ENCODE measurements around the gene FYB1.
"Not testable (repeated sequence)": the region's sequence is repeated elsewhere in the genome, so short reads cannot be mapped to it uniquely, and the experiment has no call there.

Gene FYB1

DNA sequence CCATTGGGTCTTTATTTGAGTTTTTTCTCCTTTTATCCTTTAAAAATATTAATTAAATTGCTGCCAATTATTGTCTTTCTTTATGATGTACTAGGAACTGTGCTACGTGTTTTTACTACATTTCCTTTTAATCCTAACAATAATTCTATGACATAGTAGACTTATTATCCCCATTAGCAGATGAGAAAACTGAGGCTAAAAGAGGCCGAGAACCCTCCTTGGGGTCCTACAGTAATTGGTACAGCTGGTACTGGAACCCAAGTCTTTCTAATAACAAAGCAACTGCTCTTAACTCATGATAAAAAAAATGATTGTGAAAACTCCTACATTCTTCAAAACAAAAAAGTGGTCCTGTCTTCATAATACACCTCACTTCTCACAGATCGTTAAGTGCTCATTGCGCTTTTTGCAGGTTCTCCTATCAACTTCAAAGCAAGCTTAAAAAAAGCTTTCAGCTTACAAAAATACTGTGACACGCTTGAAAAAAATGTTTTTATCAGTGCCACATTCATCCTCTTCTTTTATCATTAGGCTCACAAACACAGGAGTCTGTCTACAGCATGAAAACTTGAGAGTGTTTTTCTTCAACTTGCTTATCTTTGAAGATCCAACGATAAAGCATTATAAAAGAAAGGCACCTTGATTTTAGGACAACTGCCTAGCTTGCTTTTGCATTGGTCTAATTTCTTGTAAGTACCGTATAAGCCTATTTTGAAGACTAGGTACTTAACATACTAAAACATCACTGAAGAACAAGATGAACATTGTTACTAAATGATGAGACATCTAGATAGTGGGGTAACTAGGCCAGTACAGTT is 32.4 kb downstream of the FYB1 start:
- no peak for DNase-seq (ENCODE audit: low read depth, low spot score)

DNA sequence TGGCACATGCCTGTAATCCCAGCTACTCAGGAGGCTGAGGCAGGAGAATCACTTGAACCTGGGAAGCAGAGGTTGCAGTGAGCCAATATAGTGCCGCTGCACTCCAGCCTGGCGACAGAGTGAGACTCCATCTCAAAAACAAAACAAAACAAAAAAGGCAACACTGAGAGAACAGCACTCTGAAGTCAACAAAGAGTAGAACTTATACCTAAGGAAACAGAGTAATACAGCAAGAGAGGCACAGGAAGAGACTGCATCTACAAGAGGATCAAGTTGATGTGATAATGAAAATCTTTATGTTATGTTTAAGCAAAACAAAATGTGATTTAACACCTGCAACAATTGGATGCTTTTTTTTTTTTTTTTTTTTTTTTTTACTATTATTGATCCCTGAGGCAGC is 33.1 kb downstream of the FYB1 start:
- DNase-seq (ENCODE audit: low read depth, low spot score) = no peak

DNA sequence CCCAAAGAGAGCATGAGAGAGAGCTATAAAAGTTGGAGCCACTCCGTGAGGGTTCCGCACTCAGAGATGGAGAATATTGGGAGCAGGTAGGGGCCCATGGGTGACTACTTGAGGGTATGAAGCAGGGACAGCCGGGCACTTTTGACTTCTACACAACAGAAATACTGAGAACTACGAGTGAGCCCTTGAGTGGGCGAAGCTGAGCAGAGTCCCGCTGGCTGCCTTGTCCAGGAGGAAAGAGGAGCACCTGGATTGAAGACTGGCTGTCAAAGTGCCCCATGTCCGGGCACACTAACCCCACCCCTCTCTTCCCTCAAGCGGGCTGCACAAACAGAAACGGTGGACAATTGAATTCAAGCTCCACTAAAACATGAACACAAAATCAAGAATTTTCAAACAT is 33.6 kb downstream of the FYB1 start:
- no peak for DNase-seq (ENCODE audit: low read depth, low spot score)

DNA sequence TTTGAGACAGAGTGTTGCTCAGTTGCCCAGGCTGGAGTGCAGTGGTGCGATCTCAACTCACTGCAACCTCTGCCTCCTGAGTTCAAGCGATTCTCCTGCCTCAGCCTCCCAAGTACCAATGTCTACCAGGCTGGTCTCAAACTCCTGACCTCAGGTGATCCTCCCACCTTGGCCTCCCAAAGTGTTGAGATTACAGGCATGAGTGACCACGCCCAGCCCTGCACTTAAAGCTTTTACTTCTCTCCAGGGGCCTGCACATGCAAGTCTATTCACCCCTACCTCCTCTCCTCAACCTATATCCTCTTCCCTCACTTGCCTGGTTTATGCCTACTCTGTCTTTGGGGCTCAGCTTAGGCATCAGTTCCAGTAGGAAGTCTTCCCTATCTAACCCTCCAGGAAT is 39.8 kb downstream of the FYB1 start:
- not testable (repeated sequence) for DNase-seq (ENCODE audit: low read depth, low spot score)

DNA sequence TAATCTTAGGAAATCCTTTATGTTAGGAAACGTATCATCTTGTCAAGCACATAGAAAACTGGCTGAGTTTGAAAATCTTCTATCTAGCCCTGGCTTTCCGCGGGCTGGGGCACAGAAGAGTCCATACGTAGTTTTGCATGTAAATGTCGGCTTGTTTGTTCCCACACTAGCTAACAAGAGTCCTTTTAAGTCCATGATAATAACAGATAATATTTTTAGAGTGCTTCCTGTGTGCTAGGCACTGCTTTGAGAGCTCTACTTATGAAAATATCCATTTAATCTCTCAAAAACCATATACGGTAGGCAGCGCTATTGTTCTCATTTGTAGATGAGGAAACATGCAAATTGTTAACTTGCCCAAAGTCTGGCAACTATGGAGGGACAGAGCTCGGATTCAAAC is 40.5 kb downstream of the FYB1 start:
- DNase-seq (ENCODE audit: low read depth, low spot score) = no peak

DNA sequence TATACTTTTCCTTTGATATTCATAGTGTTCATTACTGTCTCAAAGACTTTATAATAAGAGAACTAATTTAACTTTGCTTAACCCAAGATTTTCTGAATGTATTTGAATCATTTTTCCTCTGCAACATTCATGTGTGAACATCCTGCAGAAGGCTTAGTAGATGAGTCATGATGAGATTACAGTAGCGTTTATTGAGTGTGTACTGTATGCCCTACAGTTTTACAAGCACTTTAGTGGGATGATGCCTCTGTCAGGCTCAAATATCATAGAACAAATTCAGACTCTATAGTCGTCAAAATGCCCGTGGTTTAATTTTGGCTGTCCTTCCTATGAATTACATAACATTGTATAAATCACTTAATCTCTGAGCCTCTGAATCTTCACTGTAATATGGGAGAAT is 41.2 kb downstream of the FYB1 start:
- no peak for DNase-seq (ENCODE audit: low read depth, low spot score)

DNA sequence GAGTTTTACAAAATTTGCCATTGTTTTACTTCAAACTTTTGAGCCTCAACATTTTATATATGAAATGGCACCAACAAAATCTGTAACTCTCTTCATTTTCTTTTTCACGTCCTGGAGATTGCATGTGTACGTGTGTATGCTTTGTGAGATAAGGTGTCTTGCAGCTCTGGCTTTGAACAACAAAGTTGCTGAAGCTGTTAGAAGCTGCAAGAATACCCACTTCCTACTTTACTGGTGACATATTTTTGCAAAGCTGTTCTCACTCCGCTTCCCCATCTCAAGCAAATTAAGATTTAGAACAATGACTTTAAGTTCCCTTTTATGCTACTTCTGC is 41.8 kb downstream of the FYB1 start:
- DNase-seq (ENCODE audit: low read depth, low spot score) = no peak

DNA sequence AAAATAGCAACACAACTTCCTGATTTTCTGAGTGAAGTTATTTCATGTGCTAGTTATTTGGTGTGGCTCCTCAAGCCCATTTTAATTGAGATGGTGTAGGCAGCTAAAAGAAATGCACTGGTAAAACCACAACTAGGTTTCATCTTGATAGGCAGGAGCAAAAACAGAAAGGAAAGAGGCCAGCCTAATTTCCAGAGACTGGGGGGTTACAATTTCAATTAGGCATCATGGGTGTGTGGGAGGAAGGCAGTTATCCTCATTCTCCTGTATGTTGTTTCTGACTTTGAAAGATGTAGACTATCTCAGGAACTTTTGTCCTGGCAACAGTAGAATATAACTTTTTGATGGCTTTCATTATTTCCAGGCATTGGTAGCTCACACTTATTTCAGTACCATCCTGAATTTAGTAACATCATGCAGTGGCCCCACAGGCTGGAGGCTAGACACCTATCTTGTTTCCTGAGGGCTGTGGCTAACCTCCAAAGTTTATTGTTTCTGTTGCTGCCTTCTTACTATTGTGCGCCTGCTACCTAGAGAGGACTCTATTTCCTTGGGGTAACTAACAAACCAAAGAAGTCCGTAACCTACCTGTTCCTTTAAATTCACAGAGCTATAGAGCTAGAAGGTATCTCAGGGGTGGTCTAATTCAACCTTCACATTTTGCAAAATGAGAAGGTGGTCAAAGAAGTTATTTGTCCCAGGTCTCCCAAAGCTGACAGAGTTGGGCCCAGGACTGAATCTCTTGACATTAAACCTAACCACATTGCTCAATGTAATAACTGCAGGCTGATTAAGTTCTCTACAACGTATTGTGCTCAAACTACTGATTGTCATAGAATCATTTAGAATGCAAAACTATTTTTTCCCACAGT is 42.4 kb downstream of the FYB1 start:
- no peak for DNase-seq (ENCODE audit: low read depth, low spot score)

DNA sequence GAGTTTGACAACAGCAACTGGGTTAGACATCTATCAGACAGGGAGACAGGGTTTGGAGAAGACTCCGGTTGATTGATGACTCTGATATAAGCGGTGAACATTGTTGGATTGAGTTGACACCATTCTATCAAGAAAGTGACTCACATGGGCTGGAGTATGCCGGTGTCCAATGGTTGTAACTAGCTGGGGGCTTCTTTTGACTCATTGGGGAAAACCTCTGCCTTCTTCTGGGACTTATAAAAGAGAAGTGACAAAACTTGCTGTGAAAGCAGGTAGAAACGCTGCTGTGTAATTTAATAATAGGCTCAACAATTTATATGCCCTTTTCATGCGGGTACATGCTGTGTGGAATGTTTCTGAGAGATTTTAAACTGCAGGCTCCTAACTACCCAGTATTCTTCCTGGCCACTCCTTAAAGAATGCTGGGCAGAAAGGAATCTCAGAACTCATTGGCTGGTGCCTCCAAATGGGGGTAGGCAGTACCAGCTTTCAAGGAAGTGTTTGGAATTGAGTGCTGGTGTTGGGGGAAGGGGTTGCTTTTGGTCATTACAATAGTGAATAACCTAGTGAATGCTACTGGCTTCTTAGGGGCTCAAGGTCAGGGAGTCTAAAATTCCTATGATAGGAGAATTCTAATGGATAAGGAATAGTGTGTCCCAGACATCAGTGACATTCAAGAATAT is 43.9 kb downstream of the FYB1 start:
- peak; percentile 28 for DNase-seq (ENCODE audit: low read depth, low spot score)

DNA sequence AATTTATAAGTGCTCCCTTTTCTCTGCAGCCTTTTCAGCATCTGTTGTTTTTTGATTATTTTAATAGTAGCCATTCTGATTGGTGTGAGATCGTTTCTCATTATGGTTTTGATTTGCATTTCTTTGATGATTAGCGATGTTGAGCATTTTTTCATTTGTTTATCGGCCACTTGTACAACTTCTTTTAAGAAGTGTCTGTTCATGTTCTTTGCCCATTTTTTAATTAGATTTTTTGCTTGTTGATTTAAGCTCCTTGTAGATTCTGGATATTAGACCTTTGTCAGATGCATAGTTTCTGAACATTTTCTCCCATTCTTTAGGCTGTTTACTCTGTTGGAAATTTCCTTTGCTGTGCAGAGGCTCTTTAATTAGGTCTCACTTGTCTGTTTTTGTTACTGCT is 46.3 kb downstream of the FYB1 start:
- no peak for DNase-seq (ENCODE audit: low read depth, low spot score)

DNA sequence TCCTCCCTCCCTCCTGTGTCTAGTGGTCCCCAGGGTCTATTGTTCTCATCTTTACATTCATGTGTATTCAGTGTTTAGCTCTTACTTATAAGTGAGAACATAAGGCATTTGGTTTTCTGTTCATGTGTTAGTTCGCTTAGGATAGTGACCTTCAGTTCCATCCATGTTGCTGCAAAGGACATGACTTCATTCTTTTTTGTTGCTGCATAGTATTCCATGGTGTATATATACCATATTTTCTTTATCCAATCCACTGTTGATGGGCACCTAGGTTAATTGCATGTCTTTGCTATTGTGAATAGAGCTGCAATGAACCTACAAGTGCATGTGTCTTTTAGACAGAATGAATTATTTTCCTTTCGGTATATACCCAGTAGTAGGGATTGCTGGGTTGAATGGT is 46.8 kb downstream of the FYB1 start:
- no peak for DNase-seq (ENCODE audit: low read depth, low spot score)

DNA sequence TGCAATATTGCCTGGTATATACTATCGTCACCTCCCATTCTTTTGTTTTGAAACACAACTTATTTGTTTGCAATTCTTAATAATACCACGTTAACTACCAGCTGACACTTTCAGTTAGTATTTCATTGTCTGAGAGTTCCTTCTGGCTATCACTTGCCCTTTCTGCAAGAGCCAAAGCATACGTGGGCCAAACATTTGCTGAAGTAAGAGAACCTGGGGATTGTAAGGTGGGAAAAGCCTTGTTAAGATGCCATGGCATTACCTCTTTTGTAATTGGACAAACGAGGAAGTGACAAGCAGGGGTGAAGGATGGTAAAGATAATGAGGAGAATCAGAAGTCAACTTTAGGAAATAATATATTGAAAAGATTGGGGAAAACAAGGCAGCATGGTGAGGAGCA is 47.7 kb downstream of the FYB1 start:
- DNase-seq (ENCODE audit: low read depth, low spot score) = no peak

DNA sequence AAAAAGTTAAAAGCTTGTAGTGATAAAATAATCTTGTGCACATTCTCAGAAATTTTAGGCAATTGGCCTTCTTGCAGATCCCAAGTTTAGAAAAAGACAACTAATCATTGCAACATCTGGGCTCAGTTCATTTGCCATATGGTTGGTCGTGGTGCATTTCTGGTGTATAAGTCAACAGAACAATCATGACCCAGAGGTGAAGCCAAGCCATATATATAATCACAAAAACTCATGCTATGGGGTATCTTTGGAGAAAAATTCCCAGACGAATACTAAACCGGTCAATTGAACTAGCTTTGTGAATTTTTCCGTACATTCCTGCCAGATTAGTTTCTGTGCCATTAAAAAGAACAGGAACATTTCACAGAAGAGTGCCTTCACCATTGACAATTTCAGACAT is 50.3 kb downstream of the FYB1 start:
- no peak for DNase-seq (ENCODE audit: low read depth, low spot score)

DNA sequence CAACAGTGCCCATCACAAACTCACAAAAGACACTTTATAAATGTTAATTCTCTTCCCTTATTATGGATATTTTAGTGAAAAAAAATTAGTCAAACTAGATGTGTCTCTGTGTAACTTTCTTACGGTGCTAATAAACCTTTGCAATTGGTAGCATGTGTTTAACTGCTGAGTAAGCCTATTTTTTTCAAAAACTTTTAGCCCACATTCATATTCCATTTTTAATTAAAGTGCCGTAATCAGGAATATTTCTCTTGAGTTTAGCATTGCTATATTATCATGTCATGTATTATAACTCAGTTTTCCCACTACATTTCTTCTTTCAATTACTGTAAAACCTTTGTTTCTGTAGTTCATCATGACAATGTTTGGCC is 51.4 kb downstream of the FYB1 start:
- DNase-seq (ENCODE audit: low read depth, low spot score) = no peak

DNA sequence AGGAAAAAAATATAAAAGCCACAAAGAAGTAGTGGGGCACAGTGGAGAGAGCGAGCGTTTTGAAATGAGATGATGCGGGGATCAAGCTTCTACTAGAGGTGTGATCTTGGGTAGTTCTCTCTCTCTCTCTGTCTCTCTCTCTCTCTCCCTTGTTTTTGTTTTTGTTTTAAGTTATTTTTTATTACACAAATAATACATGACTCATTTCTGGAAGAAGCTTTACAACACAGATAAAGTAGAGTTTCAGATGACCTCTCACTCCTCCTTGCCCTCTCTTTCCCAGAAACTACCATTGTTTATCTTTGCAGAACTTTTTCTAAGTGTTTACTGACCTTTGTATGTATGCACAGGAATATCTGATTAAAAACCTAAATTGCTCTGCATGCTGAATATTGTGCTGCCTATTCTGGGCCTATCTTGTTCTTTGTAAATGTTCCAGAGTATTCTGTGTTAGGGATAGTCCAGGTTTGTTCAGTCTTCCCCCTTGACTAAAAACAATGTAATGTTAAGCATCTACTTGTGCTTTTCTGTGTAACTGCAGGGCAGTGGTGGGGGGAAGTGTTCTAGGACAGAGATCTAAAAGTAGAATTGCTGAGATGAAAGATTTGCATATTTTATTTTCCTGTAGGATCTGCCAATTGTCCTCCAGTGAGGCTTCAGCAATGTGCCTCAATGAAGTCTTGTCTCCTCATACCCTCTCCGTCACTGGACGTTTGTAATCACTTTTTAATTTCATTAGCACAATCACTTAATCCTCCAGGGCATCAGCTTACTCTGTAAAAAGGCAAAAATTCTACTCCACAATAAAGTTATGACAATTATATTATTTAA is 52.0 kb downstream of the FYB1 start:
- no peak for DNase-seq (ENCODE audit: low read depth, low spot score)

DNA sequence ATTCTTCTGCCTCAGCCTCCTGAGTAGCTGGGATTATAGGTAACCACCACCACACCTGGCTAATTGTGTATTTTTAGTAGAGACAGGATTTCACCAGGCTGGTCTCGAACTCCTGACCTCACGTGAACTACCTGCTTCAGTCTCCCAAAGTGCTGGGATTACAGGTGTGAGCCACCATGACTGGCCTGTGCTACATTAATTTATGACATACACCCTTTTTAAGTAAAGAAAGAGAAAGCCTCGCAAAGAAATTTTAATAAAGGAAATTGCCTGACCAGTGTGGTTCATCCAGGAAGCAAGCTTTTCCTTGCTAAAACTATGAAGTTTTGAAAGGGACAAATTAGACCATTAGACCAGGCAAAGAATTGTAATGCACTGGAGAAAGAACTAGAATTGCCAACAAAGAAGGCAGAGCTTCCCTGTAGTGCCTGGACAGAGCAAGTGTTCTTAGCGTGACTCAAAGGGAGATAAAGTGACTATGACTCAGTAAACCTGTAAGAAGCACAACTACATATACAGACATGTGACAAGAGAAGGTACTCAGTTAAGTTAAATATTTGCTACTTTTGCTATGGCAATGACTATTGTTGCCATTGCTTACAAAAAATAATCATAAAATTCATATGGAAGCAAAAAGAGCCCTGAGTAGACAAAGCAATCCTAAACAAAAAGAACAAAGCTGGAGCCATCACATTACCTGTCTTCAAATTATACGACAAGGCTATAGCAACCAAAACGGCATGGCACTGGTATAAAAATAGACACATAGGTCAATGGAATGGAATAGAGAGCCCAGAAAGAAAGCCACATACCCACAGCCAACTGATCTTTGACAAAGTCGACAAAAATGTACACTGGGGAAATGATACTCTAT is 54.6 kb downstream of the FYB1 start:
- no peak for DNase-seq (ENCODE audit: low read depth, low spot score)

DNA sequence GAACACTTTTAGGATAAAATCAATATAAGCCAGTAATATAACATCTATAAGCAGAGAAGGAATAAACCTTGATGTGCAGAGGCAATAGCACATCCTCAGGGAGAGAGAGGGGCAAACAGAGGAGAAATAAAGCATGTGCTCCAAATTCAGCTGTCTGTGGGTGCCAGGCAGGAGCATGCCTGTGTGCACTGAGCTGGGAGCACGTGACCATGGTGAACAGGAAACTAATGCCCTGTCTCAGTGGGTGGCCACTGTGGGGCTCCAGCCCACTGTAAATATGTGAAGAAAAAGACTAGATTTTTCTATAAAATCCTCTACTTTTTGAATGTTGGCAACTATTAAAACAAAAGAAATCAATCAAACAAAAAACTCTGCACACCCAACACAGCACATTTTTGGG is 55.3 kb downstream of the FYB1 start:
- DNase-seq (ENCODE audit: low read depth, low spot score) = no peak

DNA sequence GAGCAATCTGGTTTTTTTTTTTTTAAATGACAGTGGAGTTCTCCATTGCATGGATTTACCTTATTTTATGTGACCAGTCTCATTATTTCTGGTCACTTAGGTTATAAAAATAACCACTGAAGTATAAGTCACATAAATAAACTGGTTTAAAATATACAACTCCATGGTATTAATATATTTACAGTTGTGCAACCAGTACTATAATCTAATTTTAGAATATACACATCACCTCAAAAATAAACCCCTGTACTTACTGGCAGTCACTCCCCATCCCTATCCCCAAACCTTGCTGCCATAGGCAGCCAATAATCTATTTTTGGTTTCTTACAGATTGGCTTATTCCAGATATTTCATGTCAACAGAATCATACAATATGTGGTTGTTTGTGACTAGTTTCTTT is 57.8 kb downstream of the FYB1 start:
- no peak for DNase-seq (ENCODE audit: low read depth, low spot score)

DNA sequence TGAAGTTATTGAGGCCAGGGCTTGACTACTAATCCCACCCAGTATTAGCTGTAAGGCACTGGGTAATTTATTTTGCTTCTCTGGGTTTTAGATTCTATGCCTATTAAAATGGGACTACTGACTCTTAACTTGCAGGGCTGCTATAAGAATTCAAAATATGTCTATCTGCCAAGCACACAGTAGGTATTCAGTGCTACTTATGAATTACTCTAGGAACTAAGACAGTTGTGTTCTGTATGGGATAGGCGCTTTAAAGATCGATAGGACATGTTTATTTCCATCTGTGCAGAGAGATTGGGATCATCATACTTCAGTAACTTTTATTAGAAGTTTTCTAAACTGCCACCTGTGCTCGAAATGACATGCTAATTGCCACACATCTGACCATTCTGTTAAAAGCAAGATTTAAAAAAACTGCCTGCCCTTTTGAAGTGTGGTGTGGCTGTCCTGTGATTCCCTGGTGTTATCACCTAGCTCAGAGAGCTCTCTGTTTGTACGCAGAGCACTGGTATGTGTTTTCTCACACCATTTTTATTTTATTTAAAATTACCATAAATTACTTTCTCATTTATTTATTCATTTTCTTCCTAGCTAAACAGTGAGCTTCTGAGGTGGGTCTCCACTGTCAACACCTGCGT is 58.7 kb downstream of the FYB1 start:
- no peak for DNase-seq (ENCODE audit: low read depth, low spot score)

DNA sequence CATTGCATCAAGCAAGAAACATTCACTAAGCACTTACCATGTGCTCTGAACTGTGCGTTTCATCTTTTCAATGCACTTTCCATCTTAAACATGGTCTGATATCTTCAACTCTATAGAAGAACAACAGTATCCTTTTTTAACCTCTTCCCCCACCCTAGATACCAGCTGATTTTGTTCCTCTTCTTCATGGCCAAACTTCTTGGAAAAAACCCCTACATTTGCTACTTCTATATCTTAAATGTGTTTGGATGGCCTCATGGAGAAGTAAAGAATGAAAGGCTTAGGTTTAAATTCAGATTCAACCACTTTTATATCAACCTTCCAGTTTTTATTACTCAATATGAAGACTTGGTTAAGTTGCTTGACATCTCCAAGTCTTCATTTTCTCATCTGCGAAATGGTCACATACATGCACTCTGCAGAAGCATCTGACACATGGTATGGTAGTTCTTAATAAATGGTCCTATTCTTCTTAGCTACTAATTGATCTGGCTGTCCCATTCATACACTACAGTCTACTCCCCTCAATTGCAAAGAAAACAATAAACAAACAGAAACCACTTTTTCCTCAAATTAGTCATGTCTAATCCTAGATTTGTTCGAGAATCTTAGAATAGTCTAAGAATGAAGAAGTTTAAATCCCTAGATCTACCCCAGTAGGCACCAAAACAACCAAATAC is 59.4 kb downstream of the FYB1 start:
- DNase-seq (ENCODE audit: low read depth, low spot score) = no peak

Measured in iPS DF 19.7 (cell line).